Keratinocyte (primary cell): ENCODE results near the gene GPHA2. TPM values are rescaled to one million over a fixed set of nuclear protein-coding genes. Genes with fewer than 3 reads are reported as not detected.

Experiments
- DNase-seq: peaks from one replicate; pipeline ENCODE4 v3.0.0-alpha.2; 2011; ENCODE audit warnings: low read depth, missing footprints, low spot score
- FAIRE-seq: peaks from 2 replicates; lab custom pipeline; 2011; peaks lifted over from hg19 to GRCh38; lab: Jason Lieb, UNC
- H2AFZ ChIP-seq: 2 replicates; pipeline ENCODE4 v1.6.0; 2012; ENCODE audit warnings: low read length, control low read depth, inconsistent platforms; ENCODE audit not compliant: control insufficient read depth
- H3K27ac ChIP-seq: 2 replicates; pipeline ENCODE4 v1.5.1; 2011; ENCODE audit warnings: low read length; ENCODE audit not compliant: control insufficient read depth, insufficient read depth
- H3K27me3 ChIP-seq: 3 replicates; pipeline ENCODE4 v1.6.0; 2011; ENCODE audit warnings: low read length; ENCODE audit not compliant: control insufficient read depth, insufficient read depth; ENCODE audit errors: extremely low read depth
- H3K36me3 ChIP-seq, 2 experiments: 2 replicates in 1 of 2; 3 replicates in 1 of 2; pipeline ENCODE4 v1.5.1; 2011; ENCODE audit warnings: low read length in 2 of 2, mild to moderate bottlenecking in 1 of 2; ENCODE audit not compliant: control insufficient read depth in 2 of 2, insufficient read depth in 2 of 2; ENCODE audit errors: extremely low read depth in 1 of 2
- H3K4me1 ChIP-seq: 3 replicates; pipeline ENCODE4 v1.5.1; 2011; ENCODE audit warnings: low read length; ENCODE audit not compliant: control insufficient read depth, insufficient read depth; ENCODE audit errors: extremely low read depth
- H3K4me2 ChIP-seq: 3 replicates; pipeline ENCODE4 v1.6.0; 2011; ENCODE audit warnings: low read depth, low read length; ENCODE audit not compliant: control insufficient read depth, insufficient read depth; ENCODE audit errors: extremely low read depth
- H3K4me3 ChIP-seq, 3 experiments: fragments of 200-600 bp in 1 of 3; sonication (generic) in 1 of 3; 2 replicates in 2 of 3; 3 replicates in 1 of 3; pipeline ENCODE4 v1.5.1; 2011 to 2016; ENCODE audit warnings: low read length in 3 of 3, mild to moderate bottlenecking in 3 of 3, control low read depth in 2 of 3, inconsistent platforms in 1 of 3, low read depth in 1 of 3, mixed read lengths in 1 of 3, mixed run types in 1 of 3, moderate library complexity in 1 of 3; ENCODE audit not compliant: control insufficient read depth in 2 of 3, insufficient read depth in 2 of 3; ENCODE audit errors: extremely low read depth in 1 of 3
- H3K79me2 ChIP-seq: 2 replicates; pipeline ENCODE4 v1.6.0; 2012; ENCODE audit warnings: low read length; ENCODE audit not compliant: control insufficient read depth, insufficient read depth
- H3K9ac ChIP-seq: 3 replicates; pipeline ENCODE4 v1.6.0; 2011; ENCODE audit warnings: low read length; ENCODE audit not compliant: control insufficient read depth, insufficient read depth; ENCODE audit errors: extremely low read depth
- H3K9me1 ChIP-seq: 3 replicates; pipeline ENCODE4 v1.6.0; 2011; ENCODE audit warnings: low read length; ENCODE audit not compliant: control insufficient read depth, insufficient read depth; ENCODE audit errors: extremely low read depth
- H3K9me3 ChIP-seq: 2 replicates; pipeline ENCODE4 v1.5.1; 2012; ENCODE audit warnings: low read depth, low read length; ENCODE audit not compliant: control insufficient read depth
- H4K20me1 ChIP-seq: 3 replicates; pipeline ENCODE4 v1.6.0; 2011; ENCODE audit warnings: low read length; ENCODE audit not compliant: control insufficient read depth, insufficient read depth; ENCODE audit errors: extremely low read depth
- EZH2 ChIP-seq: IDR thresholded peaks from one replicate; pipeline ENCODE4 v1.6.1; 2012; ENCODE audit warnings: inconsistent platforms, mild to moderate bottlenecking, low read length, moderate library complexity
- dilution Hi-C: fragments of 300-500 bp; cut with MboI; formaldehyde crosslinking; loops from one replicate; pipeline ENCODE4 v1.7.0; 2020; ENCODE audit warnings: low sequenced_read_pairs; ENCODE audit not compliant: extremely low pct_ligation_motif_present
- polyA plus RNA-seq, 5 experiments: library from polyadenylated mRNA; depleted of rRNA in 3 of 5; stranded (reverse) in 3 of 5; stranded (forward) in 1 of 5; unstranded in 1 of 5; fragments of >200 nt; gene quantifications; 1 replicate in 1 of 5; 2 replicates in 3 of 5; 3 replicates in 1 of 5; pipeline versions ENCODE4 v1.2.1 to v1.2.3, GENCODE V29; 2011 to 2012; ENCODE audit warnings: missing spikeins in 2 of 5, low read depth in 1 of 5, low replicate concordance in 1 of 5
- TF ChIP-seq, protein P1 (sequence below), 3 experiments: IDR thresholded peaks in 1 of 3; conservative IDR thresholded peaks in 1 of 3; optimal IDR thresholded peaks in 1 of 3; 2 replicates in 2 of 3; 3 replicates in 1 of 3; pipeline versions ENCODE3 to v1.5.1; 2011; ENCODE audit warnings: low read length in 3 of 3, mild to moderate bottlenecking in 3 of 3, moderate library complexity in 2 of 3, control low read depth in 1 of 3, inconsistent platforms in 1 of 3; ENCODE audit not compliant: insufficient read depth in 2 of 3; ENCODE audit errors: extremely low read depth in 1 of 3

GPHA2 gene
- polyA plus RNA-seq, 1 donor (not counting 4 experiments of a cell fraction or from before 2014, with no cell fraction given) = 0.08 TPM

GRCh38 chr11:64976651-64977050 is 41.0 kb upstream of the GPHA2 start:
- Histone ChIP-seq H3K27ac (no peak overlapping the region), H3K4me1 (no peaks in the 10 kb centered on the region), H3K4me2 (no peak overlapping the region), H3K9me1 (no peaks in the 10 kb centered on the region), H2AFZ (no peak overlapping the region), H3K4me3 (no peak overlapping the region), H3K9me3 (no peaks in the 10 kb centered on the region), H3K9ac (no peak overlapping the region), H3K27me3 (no peaks in the 10 kb centered on the region), H3K79me2 (no peaks in the 10 kb centered on the region), H3K36me3 (no peaks in the 10 kb centered on the region), H4K20me1 (no peaks in the 10 kb centered on the region)
- TF ChIP-seq EZH2 = no peak
- TF ChIP-seq, protein P1, sequence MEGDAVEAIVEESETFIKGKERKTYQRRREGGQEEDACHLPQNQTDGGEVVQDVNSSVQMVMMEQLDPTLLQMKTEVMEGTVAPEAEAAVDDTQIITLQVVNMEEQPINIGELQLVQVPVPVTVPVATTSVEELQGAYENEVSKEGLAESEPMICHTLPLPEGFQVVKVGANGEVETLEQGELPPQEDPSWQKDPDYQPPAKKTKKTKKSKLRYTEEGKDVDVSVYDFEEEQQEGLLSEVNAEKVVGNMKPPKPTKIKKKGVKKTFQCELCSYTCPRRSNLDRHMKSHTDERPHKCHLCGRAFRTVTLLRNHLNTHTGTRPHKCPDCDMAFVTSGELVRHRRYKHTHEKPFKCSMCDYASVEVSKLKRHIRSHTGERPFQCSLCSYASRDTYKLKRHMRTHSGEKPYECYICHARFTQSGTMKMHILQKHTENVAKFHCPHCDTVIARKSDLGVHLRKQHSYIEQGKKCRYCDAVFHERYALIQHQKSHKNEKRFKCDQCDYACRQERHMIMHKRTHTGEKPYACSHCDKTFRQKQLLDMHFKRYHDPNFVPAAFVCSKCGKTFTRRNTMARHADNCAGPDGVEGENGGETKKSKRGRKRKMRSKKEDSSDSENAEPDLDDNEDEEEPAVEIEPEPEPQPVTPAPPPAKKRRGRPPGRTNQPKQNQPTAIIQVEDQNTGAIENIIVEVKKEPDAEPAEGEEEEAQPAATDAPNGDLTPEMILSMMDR (optimal IDR thresholded peaks at IDR 0.05 in 1 of 3, IDR thresholded peaks at IDR 0.05 in 1 of 3, conservative IDR thresholded peaks at IDR 0.05 in 1 of 3; ENCODE audit: extremely low read depth in 1 of 3, insufficient read depth in 2 of 3, low read length in 3 of 3) = no peak
- DNase-seq (no peak), FAIRE-seq (no peak)
- dilution Hi-C loops = no loop called here

GRCh38 chr11:64974124-64974523 is 38.4 kb upstream of the GPHA2 start:
- dilution Hi-C loops = no loop called here
- Histone ChIP-seq H3K9me3 (no peaks in the 10 kb centered on the region), H3K9ac (no peak overlapping the region), H4K20me1 (no peaks in the 10 kb centered on the region), H3K4me2 (no peak overlapping the region), H2AFZ (no peak overlapping the region), H3K79me2 (no peaks in the 10 kb centered on the region), H3K36me3 (no peaks in the 10 kb centered on the region), H3K27ac (no peak overlapping the region), H3K4me3 (no peak overlapping the region), H3K27me3 (no peaks in the 10 kb centered on the region), H3K4me1 (peaks cover 16% of the 10 kb centered on the region), H3K9me1 (no peaks in the 10 kb centered on the region)
- TF ChIP-seq, protein P1 (optimal IDR thresholded peaks at IDR 0.05 in 1 of 3, IDR thresholded peaks at IDR 0.05 in 1 of 3, conservative IDR thresholded peaks at IDR 0.05 in 1 of 3; ENCODE audit: extremely low read depth in 1 of 3, insufficient read depth in 2 of 3, low read length in 3 of 3) = no peak
- no peak for TF ChIP-seq EZH2
- DNase-seq = no peak
- no peak for FAIRE-seq
